Left ventricle myocardium inferior (tissue), 1 donor: ENCODE data around the gene FBP1. TPM values are rescaled to one million over a fixed set of nuclear protein-coding genes. Genes with fewer than 3 reads are reported as not detected.

ENCODE experiments used
- DNase-seq: peaks from one replicate; pipeline ENCODE4 v3.0.0-alpha.2; 2020
- H3K27ac ChIP-seq: fragments of 200-600 bp; replicated peaks from 2 replicates; pipeline ENCODE4 v1.8.0; 2021
- H3K27me3 ChIP-seq: fragments of 200-600 bp; 2 replicates; pipeline ENCODE4 v1.8.0; 2021; ENCODE audit warnings: low read depth
- H3K36me3 ChIP-seq: fragments of 200-600 bp; 2 replicates; pipeline ENCODE4 v1.8.0; 2021
- H3K4me1 ChIP-seq: fragments of 200-600 bp; 2 replicates; pipeline ENCODE4 v1.8.0; 2021
- H3K4me3 ChIP-seq: fragments of 200-600 bp; 2 replicates; pipeline ENCODE4 v1.8.0; 2021; ENCODE audit warnings: mild to moderate bottlenecking, moderate library complexity
- H3K9me3 ChIP-seq: fragments of 200-600 bp; replicated peaks from 2 replicates; pipeline ENCODE4 v1.8.0; 2021
- intact Hi-C: fragments of 100-400 bp; cut with micrococcal nuclease; formaldehyde crosslinking; loops from one replicate; pipeline ENCODE4 v1.11.0; 2022
- total RNA-seq: library from RNA; stranded (reverse); fragmentation: NEBNext Ultra II Directional; extraction: Animal tissue kit (Norgen Biotek cat#: 25700); gene quantifications from one replicate; pipeline ENCODE4 v1.2.1, GENCODE V29; 2021
- TF ChIP-seq, protein P1 (sequence below): fragments of 200-600 bp; IDR thresholded peaks from 2 replicates; pipeline ENCODE4 v1.8.0; 2021; ENCODE audit warnings: antibody characterized with exemption, mild to moderate bottlenecking, borderline replicate concordance
- donor health status: DM: no; HTN: yes; CAD: no; lungs with severe emphysema.

Gene FBP1
- total RNA-seq, 1 donor from 2014 or later = 0.74 TPM

DNA sequence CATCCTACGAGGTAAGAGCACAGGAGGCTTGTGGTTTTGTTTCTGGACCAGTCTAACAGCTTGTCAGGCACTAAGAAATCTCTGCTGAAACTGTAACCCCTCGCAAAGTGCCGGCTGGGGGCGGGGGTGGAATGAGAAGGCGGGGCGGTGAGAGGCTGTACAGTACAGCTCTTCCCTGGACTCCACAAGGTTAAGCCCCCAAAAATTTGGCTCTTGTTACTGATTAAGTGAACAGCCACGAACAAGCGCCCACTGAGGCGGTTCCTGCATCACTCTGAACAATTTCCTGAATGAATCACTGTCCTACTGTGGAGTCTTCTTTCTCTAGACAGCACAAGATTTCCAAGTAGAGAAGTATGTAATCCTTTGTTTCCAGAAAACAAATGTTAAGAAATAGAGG, 52.5 kb downstream of the FBP1 start:
- Histone ChIP-seq H3K27ac (no peak overlapping the region), H3K27me3 (peaks cover 38% of the 10 kb centered on the region), H3K4me1 (no peaks in the 10 kb centered on the region), H3K36me3 (no peaks in the 10 kb centered on the region), H3K4me3 (no peak overlapping the region), H3K9me3 (no peaks in the 10 kb centered on the region)
- intact Hi-C loops = no loop called here
- TF ChIP-seq, protein P1, sequence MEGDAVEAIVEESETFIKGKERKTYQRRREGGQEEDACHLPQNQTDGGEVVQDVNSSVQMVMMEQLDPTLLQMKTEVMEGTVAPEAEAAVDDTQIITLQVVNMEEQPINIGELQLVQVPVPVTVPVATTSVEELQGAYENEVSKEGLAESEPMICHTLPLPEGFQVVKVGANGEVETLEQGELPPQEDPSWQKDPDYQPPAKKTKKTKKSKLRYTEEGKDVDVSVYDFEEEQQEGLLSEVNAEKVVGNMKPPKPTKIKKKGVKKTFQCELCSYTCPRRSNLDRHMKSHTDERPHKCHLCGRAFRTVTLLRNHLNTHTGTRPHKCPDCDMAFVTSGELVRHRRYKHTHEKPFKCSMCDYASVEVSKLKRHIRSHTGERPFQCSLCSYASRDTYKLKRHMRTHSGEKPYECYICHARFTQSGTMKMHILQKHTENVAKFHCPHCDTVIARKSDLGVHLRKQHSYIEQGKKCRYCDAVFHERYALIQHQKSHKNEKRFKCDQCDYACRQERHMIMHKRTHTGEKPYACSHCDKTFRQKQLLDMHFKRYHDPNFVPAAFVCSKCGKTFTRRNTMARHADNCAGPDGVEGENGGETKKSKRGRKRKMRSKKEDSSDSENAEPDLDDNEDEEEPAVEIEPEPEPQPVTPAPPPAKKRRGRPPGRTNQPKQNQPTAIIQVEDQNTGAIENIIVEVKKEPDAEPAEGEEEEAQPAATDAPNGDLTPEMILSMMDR = no peak
- DNase-seq = no peak

DNA sequence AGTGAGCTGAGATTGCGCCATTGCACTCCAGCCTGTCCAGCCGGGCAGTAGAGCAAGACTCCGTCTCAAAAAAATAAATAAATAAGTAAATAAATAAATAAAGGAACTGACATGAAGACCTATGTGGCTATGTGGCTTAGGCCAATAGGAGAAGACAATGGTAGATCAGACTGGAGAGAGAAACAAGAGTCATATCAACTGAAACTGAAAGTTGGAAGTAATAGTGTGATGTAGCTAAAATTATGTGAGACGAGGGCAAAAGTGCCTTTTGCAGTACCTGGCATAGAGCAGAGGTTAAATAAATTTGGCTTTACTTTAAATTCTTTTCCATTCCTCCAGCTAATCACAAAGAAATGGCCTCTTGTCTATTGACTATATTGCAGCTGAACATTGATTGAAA, 53.0 kb downstream of the FBP1 start:
- no peaks in the 10 kb centered on the region for H3K36me3 ChIP-seq
- H3K27me3 ChIP-seq = peaks cover 37% of the 10 kb centered on the region
- DNase-seq = no peak
- no peaks in the 10 kb centered on the region for H3K9me3 ChIP-seq
- no peaks in the 10 kb centered on the region for H3K4me1 ChIP-seq
- TF ChIP-seq, protein P1 = no peak
- H3K4me3 ChIP-seq = no peak overlapping the region
- H3K27ac ChIP-seq = no peak overlapping the region
- intact Hi-C loops = no loop called here

DNA sequence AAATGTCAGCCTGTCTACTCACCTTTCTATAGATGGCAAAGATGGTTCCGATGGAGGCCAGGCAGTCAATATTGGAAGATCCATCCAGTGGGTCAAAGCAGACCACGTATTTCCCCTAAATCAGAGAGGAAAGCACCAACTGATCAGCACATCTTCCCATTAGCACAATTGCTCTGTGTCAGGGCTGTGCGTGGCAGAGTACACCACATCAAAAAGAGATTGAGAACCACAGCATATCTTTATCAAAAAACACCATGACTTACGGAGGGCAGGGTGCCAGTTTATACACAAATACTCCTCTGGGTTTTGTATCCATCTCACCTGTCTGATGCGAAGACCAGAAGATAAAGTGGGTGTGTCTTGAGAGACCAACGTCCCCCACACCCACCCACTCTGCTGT, 54.8 kb downstream of the FBP1 start:
- DNase-seq = no peak
- no peaks in the 10 kb centered on the region for H3K9me3 ChIP-seq
- H3K27me3 ChIP-seq = peaks cover 37% of the 10 kb centered on the region
- no peaks in the 10 kb centered on the region for H3K36me3 ChIP-seq
- intact Hi-C loops = no loop called here
- no peak overlapping the region for H3K4me3 ChIP-seq
- H3K4me1 ChIP-seq = no peaks in the 10 kb centered on the region
- H3K27ac ChIP-seq = no peak overlapping the region
- TF ChIP-seq, protein P1 = no peak

DNA sequence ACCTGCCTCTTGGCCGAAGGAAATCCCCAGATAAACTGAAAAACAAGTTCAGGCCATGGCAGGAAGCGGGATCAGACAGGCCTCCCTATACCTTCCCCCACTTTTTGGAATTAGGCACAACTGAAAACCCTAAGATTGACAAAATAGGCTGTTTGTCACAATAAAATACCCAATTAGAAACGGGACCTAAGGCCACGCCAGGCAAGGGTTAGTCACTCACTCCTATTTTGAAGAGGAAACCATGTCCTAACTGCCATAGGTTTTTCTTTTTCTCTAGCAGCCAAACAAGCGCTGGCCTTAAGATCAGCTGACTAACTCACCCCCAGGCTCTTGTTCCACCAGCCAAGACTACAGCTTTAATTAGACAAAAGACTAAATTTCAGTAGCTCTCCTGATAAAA, 57.6 kb downstream of the FBP1 start:
- Histone ChIP-seq H3K9me3 (no peaks in the 10 kb centered on the region), H3K36me3 (no peaks in the 10 kb centered on the region), H3K4me3 (no peak overlapping the region), H3K4me1 (no peaks in the 10 kb centered on the region), H3K27ac (no peak overlapping the region), H3K27me3 (peaks cover 10% of the 10 kb centered on the region)
- TF ChIP-seq, protein P1 = no peak
- no peak for DNase-seq
- intact Hi-C loops = no loop called here

DNA sequence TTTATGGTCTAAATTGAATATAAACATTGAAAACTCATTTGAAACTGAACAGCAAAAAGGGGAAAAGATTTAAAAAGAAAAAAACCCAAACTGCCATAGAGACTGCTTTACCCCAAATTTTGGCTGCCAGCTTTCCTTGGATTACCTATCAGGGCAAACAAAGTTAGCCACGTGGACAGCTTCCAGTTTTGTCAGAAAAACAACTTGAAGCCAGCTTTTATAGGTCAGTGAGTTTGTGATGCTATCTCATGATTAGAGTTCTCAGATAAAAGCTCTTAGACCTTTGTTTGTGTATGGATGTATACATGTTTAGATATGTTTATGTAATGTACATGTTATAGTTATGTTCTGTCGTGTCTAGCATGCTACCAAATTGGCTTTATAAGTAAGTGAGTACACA, 61.7 kb downstream of the FBP1 start:
- H3K4me3 ChIP-seq = no peak overlapping the region
- DNase-seq = no peak
- no peaks in the 10 kb centered on the region for H3K36me3 ChIP-seq
- H3K27ac ChIP-seq = no peak overlapping the region
- no peaks in the 10 kb centered on the region for H3K4me1 ChIP-seq
- peaks cover 7% of the 10 kb centered on the region for H3K27me3 ChIP-seq
- TF ChIP-seq, protein P1 = no peak
- H3K9me3 ChIP-seq = no peaks in the 10 kb centered on the region
- intact Hi-C loops = no loop called here

DNA sequence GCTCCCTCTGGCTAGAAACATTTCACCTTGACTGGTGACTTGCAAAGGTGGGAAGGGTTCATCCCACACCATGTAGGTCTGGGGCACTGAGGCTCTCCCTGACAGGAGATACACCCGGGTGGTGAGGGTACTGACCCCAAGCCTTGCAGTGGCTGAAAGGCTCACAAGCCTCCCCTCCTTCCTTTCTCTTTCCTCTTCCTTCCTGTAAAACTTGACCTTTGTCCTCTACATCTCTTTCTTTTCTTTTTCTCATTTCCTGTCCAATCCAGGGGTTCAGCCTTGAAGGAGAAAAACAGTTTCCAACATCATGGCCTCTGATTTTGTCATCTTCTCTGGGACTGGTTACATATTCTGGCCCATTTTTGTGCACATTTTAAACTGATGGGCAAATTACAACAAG, 62.3 kb downstream of the FBP1 start:
- no peaks in the 10 kb centered on the region for H3K9me3 ChIP-seq
- TF ChIP-seq, protein P1 = no peak
- H3K27ac ChIP-seq = no peak overlapping the region
- H3K27me3 ChIP-seq = peaks cover 8% of the 10 kb centered on the region
- DNase-seq = no peak
- intact Hi-C loops = no loop called here
- no peaks in the 10 kb centered on the region for H3K36me3 ChIP-seq
- no peak overlapping the region for H3K4me3 ChIP-seq
- no peaks in the 10 kb centered on the region for H3K4me1 ChIP-seq
